Measurements from ENCODE around the gene WNT7B. TPM values are rescaled to one million over a fixed set of nuclear protein-coding genes. Genes with fewer than 3 reads are reported as not detected.

WNT7B gene
- total and polyA plus RNA-seq, 3 donors from 2014 or later = 0.65 to 1.9 (median 1.3) TPM

DNA sequence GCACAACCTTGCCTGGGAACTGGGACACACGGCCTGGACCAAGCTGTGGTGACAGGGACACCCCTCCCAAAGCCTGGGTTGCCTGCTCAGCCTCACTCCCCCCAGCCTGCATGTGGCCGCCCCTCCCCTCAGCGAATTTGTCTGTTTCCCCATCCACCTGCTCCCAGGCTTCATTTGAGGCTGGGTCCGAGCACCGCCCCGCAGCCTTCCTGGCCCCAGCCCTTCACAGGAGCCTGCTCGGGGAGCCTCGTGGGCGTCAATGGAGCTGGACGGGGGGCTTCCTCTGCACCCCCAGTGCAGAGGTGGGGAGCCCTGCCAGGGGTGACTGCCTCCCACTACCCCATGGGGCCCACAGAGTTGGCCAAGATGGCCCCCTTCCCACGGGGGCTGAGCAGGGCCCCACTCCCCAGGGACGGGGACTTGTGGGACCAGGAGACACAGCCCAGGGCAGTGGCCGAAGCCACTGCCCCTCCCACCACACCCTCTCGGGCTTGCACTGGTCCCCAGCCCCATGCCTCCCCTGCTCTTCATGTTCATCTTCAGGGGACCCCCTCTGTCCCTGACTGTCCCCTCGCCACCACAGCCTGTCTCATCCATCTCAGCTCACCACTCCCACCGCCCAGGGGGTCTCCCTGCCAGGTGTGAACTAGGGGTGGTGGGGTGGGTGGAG, 91.7 kb downstream of the WNT7B start:
- no peak overlapping the region for H3K27ac ChIP-seq
- H3K4me3 ChIP-seq = no peak overlapping the region
- no peaks in the 10 kb centered on the region for H3K9me3 ChIP-seq
- intact Hi-C loops (cut with DNase I; ENCODE audit: low total_unique reads) = no loop called here
- H3K4me1 ChIP-seq = peaks cover 2% of the 10 kb centered on the region
- WGBS, 2 donors = 93% methylated on average over 14 of the region's 16 CpGs
- H3K27me3 ChIP-seq = no peaks in the 10 kb centered on the region
- TF ChIP-seq, protein P1, sequence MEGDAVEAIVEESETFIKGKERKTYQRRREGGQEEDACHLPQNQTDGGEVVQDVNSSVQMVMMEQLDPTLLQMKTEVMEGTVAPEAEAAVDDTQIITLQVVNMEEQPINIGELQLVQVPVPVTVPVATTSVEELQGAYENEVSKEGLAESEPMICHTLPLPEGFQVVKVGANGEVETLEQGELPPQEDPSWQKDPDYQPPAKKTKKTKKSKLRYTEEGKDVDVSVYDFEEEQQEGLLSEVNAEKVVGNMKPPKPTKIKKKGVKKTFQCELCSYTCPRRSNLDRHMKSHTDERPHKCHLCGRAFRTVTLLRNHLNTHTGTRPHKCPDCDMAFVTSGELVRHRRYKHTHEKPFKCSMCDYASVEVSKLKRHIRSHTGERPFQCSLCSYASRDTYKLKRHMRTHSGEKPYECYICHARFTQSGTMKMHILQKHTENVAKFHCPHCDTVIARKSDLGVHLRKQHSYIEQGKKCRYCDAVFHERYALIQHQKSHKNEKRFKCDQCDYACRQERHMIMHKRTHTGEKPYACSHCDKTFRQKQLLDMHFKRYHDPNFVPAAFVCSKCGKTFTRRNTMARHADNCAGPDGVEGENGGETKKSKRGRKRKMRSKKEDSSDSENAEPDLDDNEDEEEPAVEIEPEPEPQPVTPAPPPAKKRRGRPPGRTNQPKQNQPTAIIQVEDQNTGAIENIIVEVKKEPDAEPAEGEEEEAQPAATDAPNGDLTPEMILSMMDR (IDR thresholded peaks at IDR 0.05) = no peak
- no peak for TF ChIP-seq POLR2A (IDR thresholded peaks at IDR 0.05)
- H3K36me3 ChIP-seq (ENCODE audit: low read depth, missing control alignments) = no peaks in the 10 kb centered on the region
- no peak for DNase-seq

DNA sequence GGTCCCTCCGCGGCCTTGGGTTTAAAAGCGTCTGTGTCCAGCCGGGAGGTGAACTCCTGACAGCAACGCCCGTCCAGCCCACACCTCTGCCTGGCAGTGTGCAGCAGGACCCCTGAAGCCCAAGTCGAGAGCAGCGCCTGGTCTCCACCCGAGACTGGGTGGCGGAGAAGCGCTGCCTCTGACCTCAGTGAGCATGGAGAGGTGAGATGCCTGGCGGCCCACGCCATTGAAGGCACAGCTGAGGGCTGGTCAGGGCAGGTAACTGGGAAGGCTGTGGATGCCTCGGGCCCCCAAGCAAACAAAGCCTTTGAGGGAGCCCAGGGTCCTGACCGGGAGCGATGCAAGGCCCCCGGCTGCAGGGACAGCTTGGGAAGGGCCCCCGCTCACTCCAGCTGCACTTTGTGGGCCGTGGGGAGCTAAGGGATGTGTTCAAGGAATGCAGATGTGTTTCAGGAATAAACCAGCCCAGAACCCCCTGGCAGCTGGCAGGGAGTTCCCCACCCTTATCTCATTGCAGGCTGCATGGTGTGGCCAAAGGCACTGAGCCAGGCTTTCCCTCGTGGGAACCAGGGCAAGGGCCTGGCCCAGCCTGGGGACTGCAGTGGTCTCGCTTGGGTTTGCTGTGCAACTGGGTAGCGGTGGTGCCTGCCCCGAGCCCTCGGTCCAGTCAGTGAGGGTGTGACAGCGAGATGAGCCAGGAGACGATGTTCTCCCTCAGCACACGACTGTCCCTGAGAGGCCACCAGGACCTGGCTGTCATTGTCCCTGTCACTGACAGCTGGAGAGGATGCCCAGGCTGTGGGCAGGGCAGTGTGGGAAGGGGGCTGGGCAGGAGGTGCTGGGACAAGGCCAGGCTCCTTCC, 92.5 kb downstream of the WNT7B start:
- TF ChIP-seq, protein P1 (IDR thresholded peaks at IDR 0.05) = no peak
- no peak for TF ChIP-seq POLR2A (IDR thresholded peaks at IDR 0.05)
- Histone ChIP-seq H3K27me3 (no peaks in the 10 kb centered on the region), H3K36me3 (ENCODE audit: low read depth, missing control alignments) (no peaks in the 10 kb centered on the region), H3K27ac (no peak overlapping the region), H3K4me3 (no peak overlapping the region), H3K4me1 (peaks cover 8% of the 10 kb centered on the region), H3K9me3 (no peaks in the 10 kb centered on the region)
- no peak for DNase-seq
- intact Hi-C loops (cut with DNase I; ENCODE audit: low total_unique reads) = no loop called here
- WGBS, 2 donors = 82 to 90% methylated on average over 12 to 27 of the region's 27 CpGs

DNA sequence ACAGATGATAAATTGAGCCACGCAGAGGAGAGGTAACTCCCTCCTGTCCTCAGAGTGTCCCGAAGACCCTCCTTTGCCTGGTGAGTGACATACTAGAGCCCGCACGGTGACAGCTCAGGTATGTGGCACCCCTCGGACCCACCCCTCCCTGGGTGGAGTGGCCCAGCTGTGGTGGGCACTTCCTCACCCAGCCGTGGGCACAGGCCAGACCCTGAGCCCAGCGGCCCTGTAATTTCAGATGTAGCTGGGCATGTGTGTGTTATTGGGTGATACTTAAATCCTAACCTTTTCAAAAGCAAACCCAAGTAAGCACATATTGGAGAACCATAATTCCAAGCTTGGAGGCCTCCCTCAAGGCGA, 93.2 kb downstream of the WNT7B start:
- Histone ChIP-seq H3K4me3 (no peak overlapping the region), H3K4me1 (peaks cover 8% of the 10 kb centered on the region), H3K27ac (no peak overlapping the region), H3K36me3 (ENCODE audit: low read depth, missing control alignments) (no peaks in the 10 kb centered on the region), H3K9me3 (no peaks in the 10 kb centered on the region), H3K27me3 (no peaks in the 10 kb centered on the region)
- intact Hi-C loops (cut with DNase I; ENCODE audit: low total_unique reads) = no loop called here
- WGBS, 2 donors = 90 to 95% methylated on average over 3 to 8 of the region's 8 CpGs
- no peak for DNase-seq
- TF ChIP-seq, protein P1 (IDR thresholded peaks at IDR 0.05) = no peak
- no peak for TF ChIP-seq POLR2A (IDR thresholded peaks at IDR 0.05)

DNA sequence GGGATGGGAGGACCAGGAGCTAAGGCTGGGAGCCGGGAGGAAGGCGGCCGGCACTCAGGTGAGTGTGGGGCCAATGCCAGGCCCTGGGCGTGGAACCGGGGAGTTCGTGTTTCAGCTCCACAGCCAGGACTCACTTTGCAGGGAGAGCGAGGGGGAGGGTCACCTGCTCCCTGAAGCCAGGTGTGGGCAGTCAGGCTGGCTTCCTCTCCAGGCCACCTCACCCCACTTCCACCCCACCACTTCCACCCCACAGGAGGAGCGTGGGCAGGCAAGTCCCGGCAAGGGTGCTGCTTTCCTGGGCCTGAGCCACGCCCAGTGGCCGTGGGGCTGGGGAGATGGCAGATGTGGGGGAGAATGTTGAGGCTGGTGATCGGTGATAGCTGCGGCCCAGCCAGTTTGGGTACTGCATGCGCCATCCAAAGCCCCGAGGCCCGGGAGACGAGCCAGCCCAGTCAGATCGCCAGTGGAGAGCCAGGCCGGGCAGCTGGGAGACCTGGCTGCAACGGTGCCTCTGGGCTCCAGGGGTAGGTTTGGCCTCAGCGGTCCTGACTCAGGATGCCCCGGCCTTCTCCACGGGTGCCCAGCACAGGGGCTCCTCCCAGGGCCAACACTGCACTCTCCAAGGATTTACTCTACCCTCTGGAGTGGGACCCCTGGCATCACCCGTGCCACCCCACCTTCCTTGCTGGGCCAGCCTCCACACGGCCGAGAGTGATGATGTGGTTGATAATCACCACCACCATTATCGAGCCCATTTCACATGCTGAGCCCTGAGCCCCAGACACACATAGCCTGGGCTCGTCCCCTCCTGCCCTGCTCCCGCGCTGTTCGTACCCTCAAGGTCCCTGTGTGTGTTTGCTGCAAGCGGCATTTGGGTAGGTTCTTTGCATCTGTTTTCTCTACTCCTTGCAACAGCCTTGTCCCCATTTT, 93.8 kb downstream of the WNT7B start:
- no peak for DNase-seq
- Histone ChIP-seq H3K27ac (no peak overlapping the region), H3K36me3 (ENCODE audit: low read depth, missing control alignments) (no peaks in the 10 kb centered on the region), H3K9me3 (no peaks in the 10 kb centered on the region), H3K27me3 (no peaks in the 10 kb centered on the region), H3K4me3 (no peak overlapping the region), H3K4me1 (peaks cover 8% of the 10 kb centered on the region)
- TF ChIP-seq, protein P1 (IDR thresholded peaks at IDR 0.05) = no peak
- TF ChIP-seq POLR2A (IDR thresholded peaks at IDR 0.05) = no peak
- intact Hi-C loops (cut with DNase I; ENCODE audit: low total_unique reads) = no loop called here
- 86 to 93% methylated on average over 18 to 32 of the region's 32 CpGs for WGBS, 2 donors

All from testis (tissue), 3 donors.